ENCODE measurements around the gene ESPL1. TPM values are rescaled to one million over a fixed set of nuclear protein-coding genes. Genes with fewer than 3 reads are reported as not detected.

The ESPL1 gene
- total RNA-seq, 2 experiments from 2014 or later = 78.2 to 121 TPM

GRCh38 chr12:53288322-53288721 lies 20.2 kb downstream of the ESPL1 start:
- Histone ChIP-seq H3K4me2 (ENCODE audit: low read length) (no peak overlapping the region), H3K4me3 (ENCODE audit: low read depth, low read length, poor library complexity, severe bottlenecking) (no peak overlapping the region), H3K4me1 (ENCODE audit: insufficient read depth, low read length, poor library complexity, severe bottlenecking) (no peaks in the 10 kb centered on the region), H3K9me3 (ENCODE audit: low read length) (no peaks in the 10 kb centered on the region), H3K79me2 (ENCODE audit: insufficient read depth, low read depth, low read length) (no peaks in the 10 kb centered on the region), H3K36me3 (ENCODE audit: insufficient read depth, low read length) (peaks cover 90% of the 10 kb centered on the region), H3K27ac (ENCODE audit: low read depth, low read length, poor library complexity, severe bottlenecking) (no peak overlapping the region), H4K20me1 (ENCODE audit: insufficient read depth, low read length) (no peaks in the 10 kb centered on the region), H2AFZ (ENCODE audit: low read length) (no peak overlapping the region), H3K9me2 (ENCODE audit: insufficient read depth, low read length) (no peaks in the 10 kb centered on the region)
- no TSS peak for BruUV-seq (replicated peaks)
- intact Hi-C loops (cut with micrococcal nuclease; ENCODE audit: unreplicated experiment) = no loop called here
- POLR2A ChIA-PET = interaction anchor here (0.8 kb wide), 1 partner anchor 20 kb away, joined by 3 read pairs; the partner anchor contains the start of gene ESPL1
- no peak for DNase-seq (ENCODE audit: low spot score)
- TF ChIP-seq CTCF (conservative IDR thresholded peaks at IDR 0.05; ENCODE audit: low read length) (no peak), EZH2phosphoT487 (IDR thresholded peaks at IDR 0.05; ENCODE audit: borderline replicate concordance, low read depth, low read length) (no peak)
- CTCF ChIA-PET (ENCODE audit: unreplicated experiment) = interaction anchor here (0.6 to 1.4 kb wide), 4 partner anchors 19 to 221 kb away, joined by 3 to 4 read pairs (median 3); no protein-coding TSS in a partner anchor

- no peak overlapping the region for H3K4me3 ChIP-seq (ENCODE audit: low read depth, low read length, poor library complexity, severe bottlenecking)
- H3K36me3 ChIP-seq (ENCODE audit: insufficient read depth, low read length) = peaks cover 89% of the 10 kb centered on the region
- no peaks in the 10 kb centered on the region for H3K9me2 ChIP-seq (ENCODE audit: insufficient read depth, low read length)
- no peaks in the 10 kb centered on the region for H4K20me1 ChIP-seq (ENCODE audit: insufficient read depth, low read length)
- intact Hi-C loops (cut with micrococcal nuclease; ENCODE audit: unreplicated experiment) = no loop called here
- no peaks in the 10 kb centered on the region for H3K79me2 ChIP-seq (ENCODE audit: insufficient read depth, low read depth, low read length)
- peaks cover 3% of the 10 kb centered on the region for H3K4me1 ChIP-seq (ENCODE audit: insufficient read depth, low read length, poor library complexity, severe bottlenecking)
- H3K4me2 ChIP-seq (ENCODE audit: low read length) = no peak overlapping the region
- TF ChIP-seq CTCF (conservative IDR thresholded peaks at IDR 0.05; ENCODE audit: low read length) (no peak), EZH2phosphoT487 (IDR thresholded peaks at IDR 0.05; ENCODE audit: borderline replicate concordance, low read depth, low read length) (no peak)
- H2AFZ ChIP-seq (ENCODE audit: low read length) = no peak overlapping the region
- CTCF ChIA-PET (ENCODE audit: unreplicated experiment) = no interaction called here
- H3K9me3 ChIP-seq (ENCODE audit: low read length) = no peaks in the 10 kb centered on the region
- POLR2A ChIA-PET = interaction anchor here (0.9 kb wide), 1 partner anchor 130 kb away, joined by 3 read pairs; no protein-coding TSS in a partner anchor
- no peak overlapping the region for H3K27ac ChIP-seq (ENCODE audit: low read depth, low read length, poor library complexity, severe bottlenecking)
- BruUV-seq (replicated peaks) = no TSS peak
- DNase-seq (ENCODE audit: low spot score) = no peak
Observed at GRCh38 chr12:53289891-53290290, 21.8 kb downstream of the ESPL1 start.

GRCh38 chr12:53290661-53291060 lies 22.6 kb downstream of the ESPL1 start:
- no peak for DNase-seq (ENCODE audit: low spot score)
- Histone ChIP-seq H4K20me1 (ENCODE audit: insufficient read depth, low read length) (no peaks in the 10 kb centered on the region), H3K36me3 (ENCODE audit: insufficient read depth, low read length) (peaks cover 85% of the 10 kb centered on the region), H3K9me3 (ENCODE audit: low read length) (no peaks in the 10 kb centered on the region), H2AFZ (ENCODE audit: low read length) (no peak overlapping the region), H3K4me3 (ENCODE audit: low read depth, low read length, poor library complexity, severe bottlenecking) (no peak overlapping the region), H3K79me2 (ENCODE audit: insufficient read depth, low read depth, low read length) (peaks cover 2% of the 10 kb centered on the region), H3K27ac (ENCODE audit: low read depth, low read length, poor library complexity, severe bottlenecking) (no peak overlapping the region), H3K4me2 (ENCODE audit: low read length) (no peak overlapping the region), H3K4me1 (ENCODE audit: insufficient read depth, low read length, poor library complexity, severe bottlenecking) (peaks cover 6% of the 10 kb centered on the region), H3K9me2 (ENCODE audit: insufficient read depth, low read length) (no peaks in the 10 kb centered on the region)
- CTCF ChIA-PET (ENCODE audit: unreplicated experiment) = no interaction called here
- intact Hi-C loops (cut with micrococcal nuclease; ENCODE audit: unreplicated experiment) = no loop called here
- no peak for TF ChIP-seq EZH2phosphoT487 (IDR thresholded peaks at IDR 0.05; ENCODE audit: borderline replicate concordance, low read depth, low read length)
- no peak for TF ChIP-seq CTCF (conservative IDR thresholded peaks at IDR 0.05; ENCODE audit: low read length)
- POLR2A ChIA-PET = interaction anchor here (0.7 kb wide), 1 partner anchor 29 kb away, joined by 4 read pairs; no protein-coding TSS in a partner anchor
- no TSS peak for BruUV-seq (replicated peaks)

Data from OCI-LY7 (cell line).